GM23248 (cell line): Measurements from ENCODE around the gene STAC3. TPM values are rescaled to one million over a fixed set of nuclear protein-coding genes. Genes with fewer than 3 reads are reported as not detected.
A peak's percentile ranks its signal among the peaks of the same experiment; 100 is the strongest.

Experiments used
- DNase-seq: peaks from one replicate; pipeline ENCODE4 v3.0.0-alpha.2; 2015
- H2AFZ ChIP-seq: fragments of 200-600 bp; sonication (generic); 2 replicates; pipeline ENCODE4 v1.6.1; 2016; ENCODE audit warnings: antibody characterized with exemption
- H3F3A ChIP-seq: fragments of 200-600 bp; sonication (generic); 2 replicates; pipeline ENCODE4 v1.6.1; 2016; ENCODE audit warnings: mild to moderate bottlenecking, antibody characterized with exemption, mixed run types; ENCODE audit not compliant: insufficient read depth
- H3K27ac ChIP-seq: fragments of 200-600 bp; sonication (generic); 2 replicates; pipeline ENCODE4 v1.5.1; 2016; ENCODE audit warnings: mild to moderate bottlenecking
- H3K27me3 ChIP-seq: fragments of 200-600 bp; sonication (generic); replicated peaks from 2 replicates; pipeline ENCODE4 v1.6.1; 2016; ENCODE audit warnings: mild to moderate bottlenecking; ENCODE audit not compliant: insufficient read depth
- H3K36me3 ChIP-seq: fragments of 200-600 bp; sonication (generic); 2 replicates; pipeline ENCODE4 v1.6.1; 2016; ENCODE audit warnings: low read depth, mild to moderate bottlenecking
- H3K4me1 ChIP-seq: fragments of 200-600 bp; sonication (generic); 2 replicates; pipeline ENCODE4 v1.6.1; 2016; ENCODE audit warnings: mild to moderate bottlenecking; ENCODE audit not compliant: insufficient read depth
- H3K4me2 ChIP-seq: fragments of 200-600 bp; sonication (generic); one replicate; pipeline ENCODE4 v1.6.1; 2016; ENCODE audit warnings: mild to moderate bottlenecking; ENCODE audit not compliant: unreplicated experiment
- H3K4me3 ChIP-seq: fragments of 200-600 bp; sonication (generic); 2 replicates; pipeline ENCODE4 v1.5.1; 2016; ENCODE audit warnings: mild to moderate bottlenecking
- H3K79me2 ChIP-seq: fragments of 200-600 bp; sonication (generic); 2 replicates; pipeline ENCODE4 v1.6.1; 2016; ENCODE audit warnings: mild to moderate bottlenecking; ENCODE audit not compliant: insufficient read depth
- H3K9ac ChIP-seq: fragments of 200-600 bp; sonication (generic); 2 replicates; pipeline ENCODE4 v1.6.1; 2016; ENCODE audit warnings: mild to moderate bottlenecking
- H3K9me2 ChIP-seq: fragments of 200-600 bp; sonication (generic); 2 replicates; pipeline ENCODE4 v1.6.1; 2016; ENCODE audit warnings: mixed run types, mild to moderate bottlenecking, moderate library complexity; ENCODE audit not compliant: insufficient read depth
- H3K9me3 ChIP-seq: fragments of 200-600 bp; sonication (generic); one replicate; pipeline ENCODE4 v1.6.1; 2017; ENCODE audit warnings: low read depth
- H4K20me1 ChIP-seq: fragments of 200-600 bp; sonication (generic); 2 replicates; pipeline ENCODE4 v1.6.0; 2016; ENCODE audit not compliant: insufficient read depth
- EZH2 ChIP-seq: fragments of 200-600 bp; sonication (generic); IDR thresholded peaks from 2 replicates; pipeline ENCODE4 v1.6.1; 2018; ENCODE audit warnings: antibody characterized with exemption, mild to moderate bottlenecking; ENCODE audit not compliant: insufficient read depth, poor library complexity, severe bottlenecking
- EZH2phosphoT487 ChIP-seq: fragments of 200-600 bp; sonication (generic); IDR thresholded peaks from 2 replicates; pipeline ENCODE4 v1.6.1; 2018; ENCODE audit warnings: antibody characterized with exemption, moderate library complexity, mild to moderate bottlenecking, low read depth; ENCODE audit not compliant: insufficient read depth
- WGBS, 2 experiments: methylation state at CpG; one replicate each; pipeline ENCODE4 v1.1.6; 2015 to 2017; ENCODE audit warnings: low lambda C conversion rate in 2 of 2, low coverage in 1 of 2; ENCODE audit errors: missing lambda C conversion rate in 2 of 2; 5-methylcytosine and 5-hydroxymethylcytosine counted together
- in situ Hi-C: fragments of 300-500 bp; cut with MboI; formaldehyde crosslinking; loops from 2 replicates; pipeline ENCODE4 v1.15.0; 2020
- polyA plus RNA-seq: library from polyadenylated mRNA; unstranded; fragments of >200 nt; fragmentation: Nextera tagmentation; extraction: Ambion mirVana; gene quantifications from 2 replicates; pipeline ENCODE4 v1.2.1, GENCODE V29; 2016
- total RNA-seq: library from RNA; depleted of rRNA; stranded (reverse); fragments of >200 nt; shearing (Covaris generic); gene quantifications from 2 replicates; pipeline ENCODE4 v1.2.3, GENCODE V29; 2014

Gene STAC3
- total and polyA plus RNA-seq, 2 experiments from 2014 or later, result 0.32 to 0.35 TPM

GRCh38 chr12:57216014-57216911, 34.7 kb downstream of the STAC3 start, which contains the start of gene NXPH4:
Gene NXPH4 (plus strand): TSS chr12:57216794. CDS start chr12:57216970, 176 bp downstream.
- H3K9me3 ChIP-seq, result no peaks in the 10 kb centered on the region
- H3F3A ChIP-seq, result peaks cover 49% of the 10 kb centered on the region
- peaks cover 5% of the 10 kb centered on the region; the same call in 1 of the 2 replicates for H3K4me1 ChIP-seq
- H2AFZ ChIP-seq, result peak within 1 kb of the TSS; percentile 37
- H3K9me2 ChIP-seq, result no peaks in the 10 kb centered on the region
- no peak within 1 kb of the TSS for H3K27ac ChIP-seq
- peak within 1 kb of the TSS; percentile 86 for H3K4me2 ChIP-seq
- peaks cover 5% of the 10 kb centered on the region; the same call in 1 of the 2 replicates for H3K36me3 ChIP-seq
- peak within 1 kb of the TSS; percentile 43; the same call in 1 of the 2 replicates for H3K9ac ChIP-seq
- H3K79me2 ChIP-seq, result no peaks in the 10 kb centered on the region
- in situ Hi-C loops, result no loop called here
- peak; percentile 54 for DNase-seq
- no peak for TF ChIP-seq EZH2
- TF ChIP-seq EZH2phosphoT487, result no peak
- H3K4me3 ChIP-seq, result peak within 1 kb of the TSS; percentile 65
- H3K27me3 ChIP-seq, result peaks cover 8% of the 10 kb centered on the region
- H4K20me1 ChIP-seq, result no peaks in the 10 kb centered on the region
- 3 to 4% methylated on average over 19 to 38 of the region's 102 CpGs for WGBS, 2 experiments

GRCh38 chr12:57215668-57216013, 35.3 kb downstream of the STAC3 start:
- H3K36me3 ChIP-seq, result peaks cover 5% of the 10 kb centered on the region; the same call in 1 of the 2 replicates
- peaks cover 2% of the 10 kb centered on the region; the same call in 1 of the 2 replicates for H3K27me3 ChIP-seq
- peak overlapping the region; percentile 86 for H3K4me2 ChIP-seq
- H3K27ac ChIP-seq, result no peak overlapping the region
- 6% methylated on average over 7 of the region's 7 CpGs for WGBS, 2 experiments
- H3K4me1 ChIP-seq, result peaks cover 5% of the 10 kb centered on the region; the same call in 1 of the 2 replicates
- H3K9ac ChIP-seq, result no peak overlapping the region
- peaks cover 54% of the 10 kb centered on the region for H3F3A ChIP-seq
- TF ChIP-seq EZH2 (no peak), EZH2phosphoT487 (no peak)
- no peaks in the 10 kb centered on the region for H3K79me2 ChIP-seq
- no peaks in the 10 kb centered on the region for H3K9me3 ChIP-seq
- in situ Hi-C loops, result no loop called here
- H3K4me3 ChIP-seq, result peak overlapping the region; percentile 63; the same call in 1 of the 2 replicates
- peak; percentile 71 for DNase-seq
- no peaks in the 10 kb centered on the region for H4K20me1 ChIP-seq
- no peak overlapping the region for H2AFZ ChIP-seq
- H3K9me2 ChIP-seq, result no peaks in the 10 kb centered on the region

- DNase-seq, result no peak
- Histone ChIP-seq H3K27ac (no peak overlapping the region), H3F3A (peaks cover 56% of the 10 kb centered on the region), H3K36me3 (peaks cover 5% of the 10 kb centered on the region; the same call in 1 of the 2 replicates), H3K4me3 (no peak overlapping the region), H3K27me3 (no peaks in the 10 kb centered on the region), H3K79me2 (no peaks in the 10 kb centered on the region), H4K20me1 (no peaks in the 10 kb centered on the region), H3K9me2 (no peaks in the 10 kb centered on the region), H2AFZ (no peak overlapping the region), H3K9me3 (no peaks in the 10 kb centered on the region), H3K4me1 (peaks cover 5% of the 10 kb centered on the region; the same call in 1 of the 2 replicates), H3K4me2 (no peak overlapping the region), H3K9ac (no peak overlapping the region)
- in situ Hi-C loops, result no loop called here
- no peak for TF ChIP-seq EZH2
- no peak for TF ChIP-seq EZH2phosphoT487
- WGBS, 2 experiments, result 37 to 38% methylated on average over 11 of the region's 11 CpGs
Measured at GRCh38 chr12:57215065-57215464, 35.9 kb downstream of the STAC3 start.

- no peaks in the 10 kb centered on the region for H4K20me1 ChIP-seq
- TF ChIP-seq EZH2phosphoT487, result no peak
- TF ChIP-seq EZH2, result no peak
- H3F3A ChIP-seq, result peaks cover 62% of the 10 kb centered on the region
- H3K4me2 ChIP-seq, result no peak overlapping the region
- in situ Hi-C loops, result no loop called here
- no peaks in the 10 kb centered on the region for H3K9me2 ChIP-seq
- H3K9me3 ChIP-seq, result no peaks in the 10 kb centered on the region
- H2AFZ ChIP-seq, result no peak overlapping the region
- 11 to 16% methylated on average over 12 to 14 of the region's 14 CpGs for WGBS, 2 experiments
- peaks cover 5% of the 10 kb centered on the region; the same call in 1 of the 2 replicates for H3K4me1 ChIP-seq
- H3K4me3 ChIP-seq, result no peak overlapping the region
- H3K27me3 ChIP-seq, result no peaks in the 10 kb centered on the region
- no peak overlapping the region for H3K9ac ChIP-seq
- peaks cover 11% of the 10 kb centered on the region; the same call in 1 of the 2 replicates for H3K36me3 ChIP-seq
- DNase-seq, result peak; percentile 75
- H3K27ac ChIP-seq, result no peak overlapping the region
- H3K79me2 ChIP-seq, result no peaks in the 10 kb centered on the region
Measured at GRCh38 chr12:57214398-57214781, 36.6 kb downstream of the STAC3 start.
